NT2/D1 (cell line): ENCODE measurements around the gene ZNF565.
"Not testable (repeated sequence)": the region's sequence is repeated elsewhere in the genome, so short reads cannot be mapped to it uniquely, and the experiment has no call there.

ENCODE experiments used
- DNase-seq: peaks from one replicate; pipeline ENCODE4 v3.0.0-alpha.2; 2011; ENCODE audit warnings: low read depth, low spot score
- H3K27me3 ChIP-seq: 2 replicates; pipeline ENCODE4 v1.6.0; 2011; ENCODE audit warnings: mild to moderate bottlenecking; ENCODE audit not compliant: insufficient read length, insufficient read depth
- H3K36me3 ChIP-seq: 2 replicates; pipeline ENCODE4 v1.6.1; 2011; ENCODE audit warnings: mild to moderate bottlenecking, low read length, mixed read lengths; ENCODE audit not compliant: insufficient read depth, insufficient read length
- H3K4me1 ChIP-seq: 2 replicates; pipeline ENCODE4 v1.5.1; 2011; ENCODE audit not compliant: insufficient read depth, insufficient read length
- H3K4me3 ChIP-seq: 2 replicates; pipeline ENCODE4 v1.5.1; 2011; ENCODE audit warnings: low read depth; ENCODE audit not compliant: insufficient read length
- H3K9ac ChIP-seq: 2 replicates; pipeline ENCODE4 v1.6.0; 2011; ENCODE audit warnings: low read depth; ENCODE audit not compliant: insufficient read length
- H3K9me3 ChIP-seq: 2 replicates; pipeline ENCODE4 v1.5.1; 2011; ENCODE audit warnings: mild to moderate bottlenecking, low read length; ENCODE audit not compliant: insufficient read depth
- SUZ12 ChIP-seq: IDR thresholded peaks from 2 replicates; pipeline ENCODE4 v1.6.1; 2011; ENCODE audit not compliant: insufficient read length, insufficient read depth; ENCODE audit errors: extremely low read depth
- YY1 ChIP-seq: IDR thresholded peaks from 2 replicates; pipeline ENCODE4 v1.6.1; 2011; ENCODE audit not compliant: insufficient read length, insufficient read depth
- ZNF274 ChIP-seq: IDR thresholded peaks from 2 replicates; pipeline ENCODE4 v1.6.1; 2011; ENCODE audit warnings: mild to moderate bottlenecking, low read depth, low read length

Gene ZNF565

GRCh38 chr19:36207605-36208252, 6.7 kb downstream of the ZNF565 start:
- H3K4me3 ChIP-seq, result no peak overlapping the region
- no peak overlapping the region for H3K9ac ChIP-seq
- TF ChIP-seq YY1, result no peak
- TF ChIP-seq SUZ12, result no peak
- TF ChIP-seq ZNF274, result no peak
- no peaks in the 10 kb centered on the region for H3K27me3 ChIP-seq
- no peaks in the 10 kb centered on the region for H3K36me3 ChIP-seq
- H3K9me3 ChIP-seq, result no peaks in the 10 kb centered on the region
- DNase-seq, result no peak
- H3K4me1 ChIP-seq, result no peaks in the 10 kb centered on the region

- no peaks in the 10 kb centered on the region for H3K4me1 ChIP-seq
- no peak for DNase-seq
- H3K27me3 ChIP-seq, result no peaks in the 10 kb centered on the region
- H3K36me3 ChIP-seq, result no peaks in the 10 kb centered on the region
- no peak overlapping the region for H3K4me3 ChIP-seq
- no peak overlapping the region for H3K9ac ChIP-seq
- no peaks in the 10 kb centered on the region for H3K9me3 ChIP-seq
- TF ChIP-seq ZNF274 (no peak), YY1 (no peak), SUZ12 (no peak)
Measured at GRCh38 chr19:36203293-36203692, 11.2 kb downstream of the ZNF565 start.

GRCh38 chr19:36201684-36202083, 12.8 kb downstream of the ZNF565 start:
- Histone ChIP-seq H3K36me3 (no peaks in the 10 kb centered on the region), H3K4me3 (no peak overlapping the region), H3K9me3 (no peaks in the 10 kb centered on the region), H3K4me1 (no peaks in the 10 kb centered on the region), H3K27me3 (no peaks in the 10 kb centered on the region), H3K9ac (no peak overlapping the region)
- no peak for DNase-seq
- no peak for TF ChIP-seq ZNF274
- TF ChIP-seq YY1, result no peak
- TF ChIP-seq SUZ12, result no peak

- Histone ChIP-seq H3K27me3 (no peaks in the 10 kb centered on the region), H3K9me3 (no peaks in the 10 kb centered on the region), H3K9ac (no peak overlapping the region), H3K4me3 (no peak overlapping the region), H3K4me1 (no peaks in the 10 kb centered on the region), H3K36me3 (peaks cover 5% of the 10 kb centered on the region)
- no peak for TF ChIP-seq ZNF274
- TF ChIP-seq SUZ12, result no peak
- TF ChIP-seq YY1, result no peak
- DNase-seq, result no peak
Measured at GRCh38 chr19:36198119-36198518, 16.3 kb downstream of the ZNF565 start.

- Histone ChIP-seq H3K36me3 (peaks cover 5% of the 10 kb centered on the region), H3K9ac (no peak overlapping the region), H3K4me3 (no peak overlapping the region), H3K27me3 (no peaks in the 10 kb centered on the region), H3K4me1 (no peaks in the 10 kb centered on the region), H3K9me3 (no peaks in the 10 kb centered on the region)
- DNase-seq, result no peak
- TF ChIP-seq SUZ12, result no peak
- TF ChIP-seq YY1, result no peak
Measured at GRCh38 chr19:36196249-36196648, 18.2 kb downstream of the ZNF565 start.

- not testable (repeated sequence) for H3K9ac ChIP-seq, H3K9me3 ChIP-seq, H3K4me1 ChIP-seq, H3K4me3 ChIP-seq, H3K27me3 ChIP-seq, H3K36me3 ChIP-seq, DNase-seq
Measured at GRCh38 chr19:36186722-36187121, 27.7 kb downstream of the ZNF565 start.

- H3K9ac ChIP-seq, result no peak overlapping the region
- H3K36me3 ChIP-seq, result no peaks in the 10 kb centered on the region
- no peak overlapping the region for H3K4me3 ChIP-seq
- no peak for TF ChIP-seq SUZ12
- no peak for TF ChIP-seq ZNF274
- no peak for TF ChIP-seq YY1
- H3K4me1 ChIP-seq, result no peaks in the 10 kb centered on the region
- no peaks in the 10 kb centered on the region for H3K9me3 ChIP-seq
- DNase-seq, result no peak
- H3K27me3 ChIP-seq, result no peaks in the 10 kb centered on the region
Measured at GRCh38 chr19:36183245-36183628, 31.2 kb downstream of the ZNF565 start.

GRCh38 chr19:36182612-36183244, 31.7 kb downstream of the ZNF565 start:
- Histone ChIP-seq H3K9me3 (no peaks in the 10 kb centered on the region), H3K9ac (no peak overlapping the region), H3K27me3 (no peaks in the 10 kb centered on the region), H3K4me3 (no peak overlapping the region), H3K36me3 (no peaks in the 10 kb centered on the region), H3K4me1 (no peaks in the 10 kb centered on the region)
- peak; percentile 22 for DNase-seq
- no peak for TF ChIP-seq YY1
- TF ChIP-seq ZNF274, result no peak
- TF ChIP-seq SUZ12, result no peak

GRCh38 chr19:36179077-36179476, 35.4 kb downstream of the ZNF565 start:
- H3K36me3 ChIP-seq, H3K4me1 ChIP-seq, DNase-seq, H3K27me3 ChIP-seq, H3K9ac ChIP-seq, H3K4me3 ChIP-seq, H3K9me3 ChIP-seq: not testable (repeated sequence)

- H3K27me3 ChIP-seq, H3K9me3 ChIP-seq, H3K36me3 ChIP-seq, DNase-seq, H3K4me1 ChIP-seq, H3K9ac ChIP-seq, H3K4me3 ChIP-seq: not testable (repeated sequence)
Measured at GRCh38 chr19:36173846-36174245, 40.6 kb downstream of the ZNF565 start.
